AG09309 (cell line): ENCODE results near the gene TRIP13.
"Not testable (repeated sequence)": the region's sequence is repeated elsewhere in the genome, so short reads cannot be mapped to it uniquely, and the experiment has no call there.

Experiments
- DNase-seq: peaks from one replicate; pipeline ENCODE4 v3.0.0-alpha.2; 2010; ENCODE audit warnings: low read depth
- H3K4me3 ChIP-seq: 2 replicates; pipeline ENCODE4 v1.5.1; 2011; ENCODE audit warnings: mild to moderate bottlenecking, low read depth, low read length, moderate library complexity; ENCODE audit not compliant: control insufficient read depth
- CTCF ChIP-seq: IDR thresholded peaks from 2 replicates; pipeline ENCODE4 v1.5.1; 2011; ENCODE audit warnings: mild to moderate bottlenecking, low read depth, low read length, inconsistent platforms; ENCODE audit not compliant: insufficient read depth, control insufficient read depth; ENCODE audit errors: missing control alignments

Gene TRIP13

GRCh38 chr5:927172-928015 is 34.7 kb downstream of the TRIP13 start:
- no peak for DNase-seq
- no peak overlapping the region for H3K4me3 ChIP-seq
- TF ChIP-seq CTCF: no peak

- not testable (repeated sequence) for DNase-seq, H3K4me3 ChIP-seq
Observed at GRCh38 chr5:929182-929581, 36.5 kb downstream of the TRIP13 start.

GRCh38 chr5:929596-929995 is 36.9 kb downstream of the TRIP13 start:
- H3K4me3 ChIP-seq: no peak overlapping the region
- TF ChIP-seq CTCF: no peak
- DNase-seq: no peak

- no peak overlapping the region for H3K4me3 ChIP-seq
- no peak for TF ChIP-seq CTCF
- DNase-seq: no peak
Observed at GRCh38 chr5:930866-931265, 38.2 kb downstream of the TRIP13 start.

- no peak for TF ChIP-seq CTCF
- DNase-seq: no peak
- H3K4me3 ChIP-seq: no peak overlapping the region
Observed at GRCh38 chr5:931570-932145, 39.0 kb downstream of the TRIP13 start.

GRCh38 chr5:932151-932627 is 39.5 kb downstream of the TRIP13 start:
- H3K4me3 ChIP-seq: no peak overlapping the region
- TF ChIP-seq CTCF: no peak
- no peak for DNase-seq

GRCh38 chr5:932628-933250 is 40.1 kb downstream of the TRIP13 start:
- no peak overlapping the region for H3K4me3 ChIP-seq
- no peak for DNase-seq
- no peak for TF ChIP-seq CTCF
